PFSK-1 (cell line): ENCODE data around the gene NOTUM.

Source experiments
- POLR2AphosphoS5 ChIP-seq: IDR thresholded peaks from 2 replicates; pipeline ENCODE4 v1.6.1; 2012; ENCODE audit warnings: low read depth, mild to moderate bottlenecking, control low read depth, low read length, moderate library complexity
- REST ChIP-seq, 2 experiments: IDR thresholded peaks; 2 replicates each; pipeline versions ENCODE4 v1.6.1 to v1.8.0; 2011 to 2012; ENCODE audit warnings: low read depth in 2 of 2, low read length in 2 of 2, control low read depth in 1 of 2, inconsistent platforms in 1 of 2, mild to moderate bottlenecking in 1 of 2, moderate library complexity in 1 of 2; ENCODE audit not compliant: insufficient read depth in 1 of 2
- TAF1 ChIP-seq: IDR thresholded peaks from 2 replicates; pipeline ENCODE4 v1.6.1; 2012; ENCODE audit warnings: low read length, control low read depth, borderline replicate concordance; ENCODE audit not compliant: insufficient read depth

- TF ChIP-seq POLR2AphosphoS5 (no peak), REST (IDR thresholded peaks at IDR 0.05; ENCODE audit: insufficient read depth in 1 of 2, low read depth in 2 of 2, low read length in 2 of 2) (no peak), TAF1 (no peak)
These were observed 33.8 kb downstream of the NOTUM start for GRCh38 chr17:81927152-81927652.
